Measurements from ENCODE around the gene ELOVL5.
A peak's percentile ranks its signal among the peaks of the same experiment; 100 is the strongest.

Gene ELOVL5

GRCh38 chr6:53348371-53349208, at the start of gene ELOVL5:
Gene ELOVL5, minus strand, starts transcription at chr6:53348950. Its CDS starts 53,251 bp downstream, at chr6:53295699.
- TF ChIP-seq USF1 (IDR thresholded peaks at IDR 0.05), result peak; percentile 36
- peak; percentile 56 for TF ChIP-seq TAF1 (IDR thresholded peaks at IDR 0.05; ENCODE audit: low read depth)
- no peak for TF ChIP-seq NFIC (IDR thresholded peaks at IDR 0.05)
- peak; percentile 18; the same call in 1 of the 2 replicates for TF ChIP-seq TEAD4 (IDR thresholded peaks at IDR 0.05)
- TF ChIP-seq MAX (IDR thresholded peaks at IDR 0.05), result 0 out of 2 replicates have a peak, but pooled peaks have one; percentile 59
- no peak for TF ChIP-seq EP300 (IDR thresholded peaks at IDR 0.05; ENCODE audit: borderline replicate concordance)
- TF ChIP-seq EGR1 (IDR thresholded peaks at IDR 0.05), result 0 out of 2 replicates have a peak, but pooled peaks have one; percentile 9
- peak; percentile 25; the same call in 1 of the 2 replicates for TF ChIP-seq YY1 (IDR thresholded peaks at IDR 0.05; ENCODE audit: low read depth)
- peak; percentile 96 for TF ChIP-seq CREB1 (IDR thresholded peaks at IDR 0.05; ENCODE audit: low read depth)

GRCh38 chr6:53397283-53397682, 48.5 kb upstream of the ELOVL5 start:
- no peak for TF ChIP-seq CREB1 (IDR thresholded peaks at IDR 0.05; ENCODE audit: low read depth)
- TF ChIP-seq TCF12 (IDR thresholded peaks at IDR 0.05; ENCODE audit: low read depth), result no peak
- TF ChIP-seq USF1 (IDR thresholded peaks at IDR 0.05), result no peak
- no peak for TF ChIP-seq ZBTB7A (IDR thresholded peaks at IDR 0.05; ENCODE audit: low read depth)
- no peak for TF ChIP-seq TEAD4 (IDR thresholded peaks at IDR 0.05)
- no peak for TF ChIP-seq CEBPB (IDR thresholded peaks at IDR 0.05)
- no peak for TF ChIP-seq YY1 (IDR thresholded peaks at IDR 0.05; ENCODE audit: low read depth)
- TF ChIP-seq MAX (IDR thresholded peaks at IDR 0.05), result no peak
- no peak for TF ChIP-seq TAF1 (IDR thresholded peaks at IDR 0.05; ENCODE audit: low read depth)
- no peak for TF ChIP-seq EGR1 (IDR thresholded peaks at IDR 0.05)
- no peak for TF ChIP-seq REST (IDR thresholded peaks at IDR 0.05; ENCODE audit: low read depth)
- no peak for TF ChIP-seq EP300 (IDR thresholded peaks at IDR 0.05; ENCODE audit: borderline replicate concordance)

- TF ChIP-seq EP300 (IDR thresholded peaks at IDR 0.05; ENCODE audit: borderline replicate concordance), result no peak
- no peak for TF ChIP-seq RAD21 (IDR thresholded peaks at IDR 0.05; ENCODE audit: low read depth)
Observed at GRCh38 chr6:53395986-53396385, 47.2 kb upstream of the ELOVL5 start.

GRCh38 chr6:53394704-53395103, 46.0 kb upstream of the ELOVL5 start:
- TF ChIP-seq USF1 (IDR thresholded peaks at IDR 0.05) (no peak), MAX (IDR thresholded peaks at IDR 0.05) (no peak), CREB1 (IDR thresholded peaks at IDR 0.05; ENCODE audit: low read depth) (no peak), RAD21 (IDR thresholded peaks at IDR 0.05; ENCODE audit: low read depth) (no peak), EP300 (IDR thresholded peaks at IDR 0.05; ENCODE audit: borderline replicate concordance) (no peak), REST (IDR thresholded peaks at IDR 0.05; ENCODE audit: low read depth) (no peak), NFIC (IDR thresholded peaks at IDR 0.05) (no peak), ZBTB7A (IDR thresholded peaks at IDR 0.05; ENCODE audit: low read depth) (no peak), TCF12 (IDR thresholded peaks at IDR 0.05; ENCODE audit: low read depth) (no peak), FOXM1 (IDR thresholded peaks at IDR 0.05; ENCODE audit: borderline replicate concordance, low read depth) (no peak)

GRCh38 chr6:53391170-53391569, 42.4 kb upstream of the ELOVL5 start:
- no peak for TF ChIP-seq REST (IDR thresholded peaks at IDR 0.05; ENCODE audit: low read depth)
- no peak for TF ChIP-seq USF1 (IDR thresholded peaks at IDR 0.05)
- no peak for TF ChIP-seq RAD21 (IDR thresholded peaks at IDR 0.05; ENCODE audit: low read depth)
- TF ChIP-seq EGR1 (IDR thresholded peaks at IDR 0.05), result no peak
- TF ChIP-seq TCF12 (IDR thresholded peaks at IDR 0.05; ENCODE audit: low read depth), result no peak
- no peak for TF ChIP-seq TEAD4 (IDR thresholded peaks at IDR 0.05)
- TF ChIP-seq MAX (IDR thresholded peaks at IDR 0.05), result no peak
- TF ChIP-seq FOXM1 (IDR thresholded peaks at IDR 0.05; ENCODE audit: borderline replicate concordance, low read depth), result no peak
- no peak for TF ChIP-seq CEBPB (IDR thresholded peaks at IDR 0.05)
- TF ChIP-seq TAF1 (IDR thresholded peaks at IDR 0.05; ENCODE audit: low read depth), result no peak
- no peak for TF ChIP-seq EP300 (IDR thresholded peaks at IDR 0.05; ENCODE audit: borderline replicate concordance)
- no peak for TF ChIP-seq CREB1 (IDR thresholded peaks at IDR 0.05; ENCODE audit: low read depth)
- TF ChIP-seq YY1 (IDR thresholded peaks at IDR 0.05; ENCODE audit: low read depth), result no peak
- no peak for TF ChIP-seq ZBTB7A (IDR thresholded peaks at IDR 0.05; ENCODE audit: low read depth)
- TF ChIP-seq NFIC (IDR thresholded peaks at IDR 0.05), result no peak

All from Ishikawa (cell line).